Endothelial cell of umbilical vein (primary cell): ENCODE data around the gene POLR2L. TPM values are rescaled to one million over a fixed set of nuclear protein-coding genes. Genes with fewer than 3 reads are reported as not detected.

ENCODE experiments used
- BruUV-seq: library from RNA; stranded (reverse); fragments of 400-500 nt; replicated peaks from 2 replicates; lab custom pipeline; 2021; lab: Mats Ljungman, UMichigan
- CTCF ChIA-PET: fragments of 300-600, 350-600 bp; sonication (Branson Sonifier 250); formaldehyde crosslinking; loops from one replicate; lab custom pipeline; 2021; ENCODE audit warnings: antibody characterized with exemption, inconsistent platforms; lab: Charles Lee
- POLR2A ChIA-PET: fragments of 300-600, 350-600 bp; sonication (Branson Sonifier 250); formaldehyde crosslinking; loops from one replicate; lab custom pipeline; 2021; ENCODE audit warnings: antibody characterized with exemption, inconsistent platforms; lab: Charles Lee
- DNase-seq: peaks from one replicate; pipeline ENCODE4 v3.0.0-alpha.2; 2011; ENCODE audit warnings: low read depth, low spot score
- FAIRE-seq: peaks from 2 replicates; lab custom pipeline; 2011; peaks lifted over from hg19 to GRCh38; lab: Jason Lieb, UNC
- H2AFZ ChIP-seq: 2 replicates; pipeline ENCODE4 v1.6.0; 2012; ENCODE audit warnings: low read depth, low read length, control low read depth, inconsistent platforms
- H3K27ac ChIP-seq: 2 replicates; pipeline ENCODE4 v1.5.1; 2011; ENCODE audit warnings: low read depth, mild to moderate bottlenecking, control low read depth, low read length, moderate library complexity; ENCODE audit not compliant: insufficient read depth
- H3K27me3 ChIP-seq, 2 experiments: 2 replicates each; pipeline versions ENCODE4 v1.6.0 to v1.6.1; 2011; ENCODE audit warnings: low read length in 2 of 2, mixed read lengths in 1 of 2; ENCODE audit not compliant: control insufficient read depth in 2 of 2, insufficient read depth in 2 of 2
- H3K36me3 ChIP-seq, 2 experiments: 2 replicates in 1 of 2; 3 replicates in 1 of 2; pipeline ENCODE4 v1.5.1; 2011; ENCODE audit warnings: low read length in 2 of 2, mild to moderate bottlenecking in 1 of 2, moderate library complexity in 1 of 2; ENCODE audit not compliant: control insufficient read depth in 2 of 2, insufficient read depth in 2 of 2; ENCODE audit errors: extremely low read depth in 1 of 2
- H3K4me1 ChIP-seq: 3 replicates; pipeline ENCODE4 v1.5.1; 2011; ENCODE audit warnings: mild to moderate bottlenecking, low read length; ENCODE audit not compliant: control insufficient read depth, insufficient read depth; ENCODE audit errors: extremely low read depth
- H3K4me2 ChIP-seq: 2 replicates; pipeline ENCODE4 v1.6.1; 2011; ENCODE audit warnings: low read length, control low read depth, mixed read lengths; ENCODE audit not compliant: insufficient read depth
- H3K4me3 ChIP-seq, 3 experiments: fragments of 200-600 bp in 1 of 3; sonication (generic), shearing (Covaris generic) in 1 of 3; replicated peaks in 1 of 3; 2 replicates each; pipeline ENCODE4 v1.5.1; 2011 to 2016; ENCODE audit warnings: control low read depth in 3 of 3, low read length in 3 of 3, mild to moderate bottlenecking in 2 of 3, inconsistent platforms in 1 of 3, low read depth in 1 of 3, moderate library complexity in 1 of 3; ENCODE audit not compliant: insufficient read depth in 1 of 3
- H3K79me2 ChIP-seq: 2 replicates; pipeline ENCODE4 v1.6.0; 2012; ENCODE audit warnings: low read length, inconsistent platforms; ENCODE audit not compliant: control insufficient read depth, insufficient read depth
- H3K9ac ChIP-seq: replicated peaks from 2 replicates; pipeline ENCODE3; 2011; ENCODE audit warnings: low read length, control low read depth; ENCODE audit not compliant: insufficient read depth; ENCODE audit errors: extremely low read depth
- H3K9me1 ChIP-seq: replicated peaks from 3 replicates; pipeline ENCODE4 v1.6.0; 2011; ENCODE audit warnings: mild to moderate bottlenecking, low read length; ENCODE audit not compliant: control insufficient read depth, insufficient read depth; ENCODE audit errors: extremely low read depth
- H3K9me3 ChIP-seq: replicated peaks from 2 replicates; pipeline ENCODE4 v1.5.1; 2012; ENCODE audit warnings: low read length, inconsistent platforms; ENCODE audit not compliant: control insufficient read depth, insufficient read depth
- H4K20me1 ChIP-seq: replicated peaks from 2 replicates; pipeline ENCODE3; 2011; ENCODE audit warnings: mild to moderate bottlenecking, low read length; ENCODE audit not compliant: control insufficient read depth, insufficient read depth; ENCODE audit errors: extremely low read depth
- EZH2 ChIP-seq: IDR thresholded peaks from 2 replicates; pipeline ENCODE4 v1.6.1; 2012; ENCODE audit warnings: borderline replicate concordance, low read depth, mild to moderate bottlenecking, moderate library complexity, low read length, inconsistent platforms; ENCODE audit not compliant: severe bottlenecking
- FOS ChIP-seq: IDR thresholded peaks from 2 replicates; pipeline ENCODE4 v1.6.1; 2011; ENCODE audit warnings: mild to moderate bottlenecking, low read length, moderate library complexity, borderline replicate concordance; ENCODE audit not compliant: insufficient read depth
- GATA2 ChIP-seq: IDR thresholded peaks from 2 replicates; pipeline ENCODE4 v1.7.0; 2011; ENCODE audit warnings: low read depth, mild to moderate bottlenecking, moderate library complexity, mixed read lengths, low read length; ENCODE audit not compliant: insufficient read length, insufficient read depth
- JUN ChIP-seq: IDR thresholded peaks from 2 replicates; pipeline ENCODE4 v1.6.1; 2011; ENCODE audit warnings: borderline replicate concordance, low read depth; ENCODE audit not compliant: insufficient read length, insufficient read depth
- MYC ChIP-seq: IDR thresholded peaks from one replicate; pipeline ENCODE4 v1.6.1; 2011; ENCODE audit warnings: mild to moderate bottlenecking, low read depth, low read length
- POLR2A ChIP-seq: IDR thresholded peaks from 2 replicates; pipeline ENCODE4 v1.6.1; 2012; ENCODE audit warnings: low read depth, mild to moderate bottlenecking, control low read depth, low read length
- POLR2AphosphoS5 ChIP-seq: IDR thresholded peaks from 2 replicates; pipeline ENCODE4 v1.6.1; 2012; ENCODE audit warnings: low read depth, mild to moderate bottlenecking, control low read depth, low read length, moderate library complexity; ENCODE audit not compliant: insufficient read depth
- dilution Hi-C: fragments of 300-500 bp; cut with MboI; formaldehyde crosslinking; loops from one replicate; pipeline ENCODE4 v1.15.0; 2019; ENCODE audit warnings: low sequenced_read_pairs; ENCODE audit not compliant: extremely low pct_ligation_motif_present
- intact Hi-C: fragments of 100-400 bp; cut with micrococcal nuclease; formaldehyde crosslinking; loops from one replicate; pipeline ENCODE4 v1.10.0; 2022
- polyA plus RNA-seq, 4 experiments: library from polyadenylated mRNA; depleted of rRNA in 3 of 4; stranded (reverse) in 3 of 4; unstranded in 1 of 4; fragments of >200 nt; gene quantifications; 2 replicates each; pipeline versions ENCODE4 v1.2.1 to v1.2.3, GENCODE V29; 2011 to 2012; ENCODE audit warnings: missing spikeins in 1 of 4
- total RNA-seq: library from RNA; stranded (reverse); gene quantifications from 2 replicates; pipeline ENCODE4 v1.2.3, GENCODE V29; 2021
- TF ChIP-seq, protein P1 (sequence below): IDR thresholded peaks from 2 replicates; pipeline ENCODE4 v1.6.1; 2011; ENCODE audit not compliant: insufficient read depth, insufficient read length
- TF ChIP-seq, protein P2 (sequence below), 2 donors: IDR thresholded peaks; 1 replicate in 1 of 2; 2 replicates in 1 of 2; pipeline ENCODE4 v1.5.1; 2011; ENCODE audit warnings: low read length in 2 of 2, mild to moderate bottlenecking in 2 of 2, moderate library complexity in 2 of 2, control low read depth in 1 of 2, inconsistent platforms in 1 of 2, low read depth in 1 of 2; ENCODE audit not compliant: insufficient read depth in 1 of 2; ENCODE audit errors: extremely low read depth in 1 of 2

The POLR2L gene
- total and polyA plus RNA-seq, 2 donors (not counting 3 experiments of a cell fraction or from before 2014, with no cell fraction given) = 146 to 259 TPM

DNA sequence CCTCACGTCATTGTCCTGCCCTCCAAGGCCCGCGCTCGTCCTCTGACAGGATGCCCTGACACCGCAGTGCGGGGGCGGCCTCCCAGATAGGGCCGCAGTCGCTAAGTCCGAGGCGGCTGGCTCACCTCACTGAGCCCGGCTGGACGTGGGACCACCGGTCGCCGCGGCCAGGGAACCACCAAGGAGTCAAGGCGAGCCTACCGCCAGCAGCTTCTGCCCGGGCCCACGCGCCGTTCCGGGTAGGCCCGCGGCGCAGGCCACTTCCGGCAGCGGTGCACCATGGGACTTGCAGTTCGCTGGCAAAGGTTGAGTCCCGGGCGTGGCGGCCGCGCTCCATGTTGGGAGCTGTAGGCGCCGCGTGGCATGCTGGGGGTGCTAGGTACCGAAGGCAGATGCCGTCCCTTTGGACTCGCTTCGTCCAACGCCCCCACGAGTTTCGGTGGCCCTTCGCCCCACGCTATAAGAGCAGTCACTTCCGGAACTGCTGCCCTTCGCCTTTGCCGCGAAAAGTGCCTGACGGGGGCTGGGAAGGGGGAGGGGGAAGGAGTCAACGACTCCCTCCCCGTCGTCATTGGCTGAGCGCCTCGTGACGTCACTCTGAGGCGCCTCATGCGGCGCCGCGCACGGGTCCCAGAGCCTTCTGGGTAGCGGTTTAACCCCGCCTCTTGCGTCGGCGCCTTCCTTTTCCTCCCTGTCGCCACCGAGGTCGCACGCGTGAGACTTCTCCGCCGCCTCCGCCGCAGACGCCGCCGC lies 32.9 kb downstream of the POLR2L start, which contains the start of gene RPLP2:
TSS of gene RPLP2 (plus strand) at position 681 of the 753 bp plus-strand sequence. CDS start 268 bp downstream, outside the sequence.
- DNase-seq = peak; percentile 96
- TF ChIP-seq POLR2AphosphoS5 = peak; percentile 96
- TF ChIP-seq, protein P1, sequence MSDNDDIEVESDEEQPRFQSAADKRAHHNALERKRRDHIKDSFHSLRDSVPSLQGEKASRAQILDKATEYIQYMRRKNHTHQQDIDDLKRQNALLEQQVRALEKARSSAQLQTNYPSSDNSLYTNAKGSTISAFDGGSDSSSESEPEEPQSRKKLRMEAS = peak; percentile 30
- peak; percentile 66 for TF ChIP-seq MYC
- TF ChIP-seq EZH2 = no peak
- TF ChIP-seq FOS = no peak
- peak; percentile 65 for TF ChIP-seq JUN
- peak; percentile 92 for TF ChIP-seq POLR2A
- TF ChIP-seq GATA2 = no peak
- TF ChIP-seq, protein P2, sequence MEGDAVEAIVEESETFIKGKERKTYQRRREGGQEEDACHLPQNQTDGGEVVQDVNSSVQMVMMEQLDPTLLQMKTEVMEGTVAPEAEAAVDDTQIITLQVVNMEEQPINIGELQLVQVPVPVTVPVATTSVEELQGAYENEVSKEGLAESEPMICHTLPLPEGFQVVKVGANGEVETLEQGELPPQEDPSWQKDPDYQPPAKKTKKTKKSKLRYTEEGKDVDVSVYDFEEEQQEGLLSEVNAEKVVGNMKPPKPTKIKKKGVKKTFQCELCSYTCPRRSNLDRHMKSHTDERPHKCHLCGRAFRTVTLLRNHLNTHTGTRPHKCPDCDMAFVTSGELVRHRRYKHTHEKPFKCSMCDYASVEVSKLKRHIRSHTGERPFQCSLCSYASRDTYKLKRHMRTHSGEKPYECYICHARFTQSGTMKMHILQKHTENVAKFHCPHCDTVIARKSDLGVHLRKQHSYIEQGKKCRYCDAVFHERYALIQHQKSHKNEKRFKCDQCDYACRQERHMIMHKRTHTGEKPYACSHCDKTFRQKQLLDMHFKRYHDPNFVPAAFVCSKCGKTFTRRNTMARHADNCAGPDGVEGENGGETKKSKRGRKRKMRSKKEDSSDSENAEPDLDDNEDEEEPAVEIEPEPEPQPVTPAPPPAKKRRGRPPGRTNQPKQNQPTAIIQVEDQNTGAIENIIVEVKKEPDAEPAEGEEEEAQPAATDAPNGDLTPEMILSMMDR (IDR thresholded peaks at IDR 0.05; ENCODE audit: extremely low read depth in 1 of 2, insufficient read depth in 1 of 2, low read depth in 1 of 2, low read length in 2 of 2) = no peak
- Histone ChIP-seq H3K4me3 (peak within 1 kb of the TSS; percentile 77 to 90 (median 80)), H4K20me1 (no peaks in the 10 kb centered on the region), H3K36me3 (peaks cover 5 to 25% of the 10 kb centered on the region in 2 experiments), H3K9me3 (no peaks in the 10 kb centered on the region), H3K4me2 (peak within 1 kb of the TSS; percentile 96), H3K4me1 (peaks cover 26% of the 10 kb centered on the region), H3K27ac (peak within 1 kb of the TSS; percentile 97), H2AFZ (peak within 1 kb of the TSS; percentile 77), H3K27me3 (no peaks in the 10 kb centered on the region), H3K9me1 (no peaks in the 10 kb centered on the region), H3K9ac (peak within 1 kb of the TSS; percentile 97), H3K79me2 (peaks cover 41% of the 10 kb centered on the region)
- POLR2A ChIA-PET = interaction anchor here (0.9 to 1.8 kb wide), 4 partner anchors 10 to 34 kb away, joined by 3 to 23 read pairs (median 6); partner anchors contain the start of genes PNPLA2 and TSPAN4
- BruUV-seq = no TSS peak
- intact Hi-C loops (loop anchor here (1.0 kb wide), 3 partner anchors 10 to 35 kb away; no protein-coding TSS in a partner anchor), dilution Hi-C loops (no loop called here)
- peak; percentile 98 for FAIRE-seq
- CTCF ChIA-PET = interaction anchor here (1.0 to 1.2 kb wide), 3 partner anchors 10 to 26 kb away, joined by 3 to 6 read pairs (median 4); partner anchors contain the start of genes PNPLA2 and SLC25A22
